ENCODE data around the gene NPAS3.

Gene NPAS3

GRCh38 chr14:33052943-33053342, 114.3 kb downstream of the NPAS3 start:
- Histone ChIP-seq H3K36me3 (replicated peaks; ENCODE audit: low read depth, low read length) (no peaks in the 10 kb centered on the region), H3K9ac (ENCODE audit: low read length) (no peak overlapping the region), H3K4me3 (ENCODE audit: low read length) (no peak overlapping the region), H3K79me2 (ENCODE audit: low read length) (no peaks in the 10 kb centered on the region), H3K4me2 (ENCODE audit: low read length) (no peak overlapping the region), H3K9me3 (ENCODE audit: insufficient read depth, low read length) (no peaks in the 10 kb centered on the region), H4K20me1 (ENCODE audit: insufficient read depth, low read length) (no peaks in the 10 kb centered on the region), H2AFZ (ENCODE audit: low read depth, low read length) (no peak overlapping the region), H3K4me1 (ENCODE audit: low read length) (no peaks in the 10 kb centered on the region), H3K27me3 (ENCODE audit: low read depth, low read length) (no peaks in the 10 kb centered on the region), H3K27ac (ENCODE audit: low read length) (no peak overlapping the region)
- no peak for TF ChIP-seq CTCF (IDR thresholded peaks at IDR 0.05; ENCODE audit: low read depth, low read length)
- TF ChIP-seq EZH2phosphoT487 (IDR thresholded peaks at IDR 0.05; ENCODE audit: low read depth): no peak

- H3K4me3 ChIP-seq (ENCODE audit: low read length): no peak overlapping the region
- no peaks in the 10 kb centered on the region for H3K27me3 ChIP-seq (ENCODE audit: low read depth, low read length)
- no peak overlapping the region for H2AFZ ChIP-seq (ENCODE audit: low read depth, low read length)
- H3K9me3 ChIP-seq (ENCODE audit: insufficient read depth, low read length): no peaks in the 10 kb centered on the region
- no peak overlapping the region for H3K9ac ChIP-seq (ENCODE audit: low read length)
- H4K20me1 ChIP-seq (ENCODE audit: insufficient read depth, low read length): no peaks in the 10 kb centered on the region
- H3K36me3 ChIP-seq (replicated peaks; ENCODE audit: low read depth, low read length): no peaks in the 10 kb centered on the region
- no peak overlapping the region for H3K4me2 ChIP-seq (ENCODE audit: low read length)
- no peak overlapping the region for H3K27ac ChIP-seq (ENCODE audit: low read length)
- no peaks in the 10 kb centered on the region for H3K79me2 ChIP-seq (ENCODE audit: low read length)
- TF ChIP-seq EZH2phosphoT487 (IDR thresholded peaks at IDR 0.05; ENCODE audit: low read depth) (no peak), CTCF (IDR thresholded peaks at IDR 0.05; ENCODE audit: low read depth, low read length) (no peak)
- H3K4me1 ChIP-seq (ENCODE audit: low read length): 0 out of 2 replicates have a peak, but pooled peaks cover under 1% of the 10 kb centered on the region
Observed at GRCh38 chr14:33056213-33056612, 117.5 kb downstream of the NPAS3 start.

- Histone ChIP-seq H3K9ac (ENCODE audit: low read length) (no peak overlapping the region), H3K4me3 (ENCODE audit: low read length) (no peak overlapping the region), H3K36me3 (replicated peaks; ENCODE audit: low read depth, low read length) (no peaks in the 10 kb centered on the region), H3K79me2 (ENCODE audit: low read length) (no peaks in the 10 kb centered on the region), H3K27ac (ENCODE audit: low read length) (no peak overlapping the region), H2AFZ (ENCODE audit: low read depth, low read length) (no peak overlapping the region), H3K4me2 (ENCODE audit: low read length) (no peak overlapping the region), H3K4me1 (ENCODE audit: low read length) (peaks cover 14% of the 10 kb centered on the region), H4K20me1 (ENCODE audit: insufficient read depth, low read length) (no peaks in the 10 kb centered on the region), H3K9me3 (ENCODE audit: insufficient read depth, low read length) (no peaks in the 10 kb centered on the region), H3K27me3 (ENCODE audit: low read depth, low read length) (no peaks in the 10 kb centered on the region)
- TF ChIP-seq EZH2phosphoT487 (IDR thresholded peaks at IDR 0.05; ENCODE audit: low read depth) (no peak), CTCF (IDR thresholded peaks at IDR 0.05; ENCODE audit: low read depth, low read length) (no peak)
Observed at GRCh38 chr14:33057585-33057984, 118.9 kb downstream of the NPAS3 start.

- peak overlapping the region; percentile 69 for H2AFZ ChIP-seq (ENCODE audit: low read depth, low read length)
- H3K79me2 ChIP-seq (ENCODE audit: low read length): no peaks in the 10 kb centered on the region
- H3K36me3 ChIP-seq (replicated peaks; ENCODE audit: low read depth, low read length): no peaks in the 10 kb centered on the region
- no peak overlapping the region for H3K9ac ChIP-seq (ENCODE audit: low read length)
- H3K4me3 ChIP-seq (ENCODE audit: low read length): peak overlapping the region; percentile 46
- TF ChIP-seq EZH2phosphoT487 (IDR thresholded peaks at IDR 0.05; ENCODE audit: low read depth): no peak
- TF ChIP-seq CTCF (IDR thresholded peaks at IDR 0.05; ENCODE audit: low read depth, low read length): peak; percentile 13; the same call in 1 of the 2 replicates
- H3K9me3 ChIP-seq (ENCODE audit: insufficient read depth, low read length): no peaks in the 10 kb centered on the region
- H3K4me1 ChIP-seq (ENCODE audit: low read length): peaks cover 20% of the 10 kb centered on the region
- H3K4me2 ChIP-seq (ENCODE audit: low read length): peak overlapping the region; percentile 58
- no peak overlapping the region for H3K27ac ChIP-seq (ENCODE audit: low read length)
- H4K20me1 ChIP-seq (ENCODE audit: insufficient read depth, low read length): no peaks in the 10 kb centered on the region
- no peaks in the 10 kb centered on the region for H3K27me3 ChIP-seq (ENCODE audit: low read depth, low read length)
Observed at GRCh38 chr14:33061667-33062325, 123.1 kb downstream of the NPAS3 start.

Data from OCI-LY3 (cell line).